Inflammatory macrophage treated with lipopolysaccharide for 1 hour (primary cell): ENCODE measurements around the gene DNAAF1.
"Not testable (repeated sequence)": the region's sequence is repeated elsewhere in the genome, so short reads cannot be mapped to it uniquely, and the experiment has no call there.

Experiments
- DNase-seq, 2 donors: peaks; one replicate each; pipeline ENCODE4 v3.0.0-alpha.2; 2020 to 2022

DNAAF1 gene

DNA sequence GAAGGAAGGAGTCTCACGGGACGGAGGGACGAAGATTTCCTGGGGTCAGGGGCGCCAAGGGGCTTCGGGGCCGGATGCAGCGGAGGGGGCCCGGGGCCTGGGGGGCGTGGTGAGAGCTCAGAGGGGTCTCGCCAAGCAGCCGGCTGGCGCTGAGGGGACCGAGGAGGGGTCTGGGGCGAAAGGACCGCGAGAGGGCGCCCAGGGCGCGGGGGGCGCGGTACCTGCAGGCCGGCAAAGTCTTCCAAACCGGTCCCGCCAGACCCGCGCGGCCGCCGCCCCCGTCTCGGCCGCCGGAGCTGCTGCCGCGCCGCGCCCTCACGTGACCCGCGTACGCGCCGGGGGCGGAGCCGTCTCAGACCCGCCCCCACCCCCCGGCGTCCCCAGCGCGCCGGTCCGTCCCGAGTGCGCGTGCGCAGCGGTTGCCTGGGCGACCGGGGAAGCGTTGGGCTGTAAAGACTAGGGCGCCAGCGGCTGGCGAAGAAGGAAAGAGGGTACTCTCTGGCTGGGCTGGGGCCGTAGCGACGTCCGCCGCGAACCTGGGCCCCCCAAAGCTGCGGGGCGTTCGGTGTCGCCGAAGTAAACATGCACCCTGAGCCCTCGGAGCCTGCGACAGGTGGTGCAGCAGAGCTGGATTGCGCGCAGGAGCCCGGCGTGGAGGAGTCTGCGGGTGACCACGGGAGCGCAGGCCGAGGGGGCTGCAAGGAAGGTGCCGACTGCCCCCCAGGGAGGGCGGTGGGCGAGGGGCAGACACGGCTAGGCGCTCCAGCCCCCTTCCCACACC, at the start of gene DNAAF1, which contains the start of gene HSDL1:
Gene DNAAF1, plus strand, starts transcription at position 450 of the 781 bp plus-strand sequence. Its CDS starts 133 bp downstream, at position 583.
Gene HSDL1, minus strand, starts transcription at position 319 of the 781 bp plus-strand sequence. CDS start 13,856 bp downstream, outside the sequence.
- DNase-seq: peak; percentile 80 to 97

DNA sequence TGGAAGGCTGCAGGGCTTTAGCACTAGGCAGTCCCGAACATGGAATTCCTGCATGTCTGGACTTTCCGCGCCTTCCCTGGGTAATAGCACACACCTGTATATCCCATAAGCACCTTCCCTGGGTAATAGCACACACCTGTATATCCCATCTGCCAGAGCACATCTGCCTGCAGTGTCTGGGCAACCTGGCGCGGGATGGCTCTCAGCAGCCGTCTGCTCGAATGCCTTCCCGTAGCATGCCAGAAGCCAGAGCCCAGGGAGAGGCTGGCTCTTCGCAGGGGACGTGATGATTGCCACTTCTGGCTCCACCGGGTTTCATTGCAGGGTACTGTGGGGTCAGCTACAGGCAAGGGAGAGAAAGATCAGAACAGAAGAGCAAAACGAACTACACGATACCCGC, 49.6 kb upstream of the DNAAF1 start:
- DNase-seq: no peak

DNA sequence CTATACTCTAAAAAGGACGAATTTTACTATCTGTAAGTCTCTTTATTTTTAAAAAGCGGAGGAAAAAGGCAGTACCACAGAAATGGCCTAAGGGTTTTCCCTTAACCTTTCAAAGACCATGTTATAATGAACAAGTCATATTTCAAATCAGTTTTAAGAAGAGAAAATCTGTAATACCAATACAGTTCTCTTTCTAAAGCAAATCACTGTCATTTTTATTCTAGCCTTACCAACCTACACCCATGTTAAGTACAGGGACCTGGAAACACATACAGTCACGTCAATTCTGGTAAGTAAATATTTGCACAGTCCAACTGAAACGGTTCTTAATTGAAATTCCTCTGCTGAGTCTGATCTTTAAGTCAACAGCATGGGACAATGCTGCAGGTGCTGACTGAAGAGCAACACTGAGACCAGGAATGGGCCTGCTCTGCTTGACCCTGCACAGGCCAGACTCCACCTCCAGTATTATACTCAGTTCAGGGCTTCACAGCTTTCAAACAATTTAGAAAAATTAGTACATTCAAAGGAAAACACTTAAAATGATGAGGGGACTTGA, 48.6 kb upstream of the DNAAF1 start:
- DNase-seq: no peak

DNA sequence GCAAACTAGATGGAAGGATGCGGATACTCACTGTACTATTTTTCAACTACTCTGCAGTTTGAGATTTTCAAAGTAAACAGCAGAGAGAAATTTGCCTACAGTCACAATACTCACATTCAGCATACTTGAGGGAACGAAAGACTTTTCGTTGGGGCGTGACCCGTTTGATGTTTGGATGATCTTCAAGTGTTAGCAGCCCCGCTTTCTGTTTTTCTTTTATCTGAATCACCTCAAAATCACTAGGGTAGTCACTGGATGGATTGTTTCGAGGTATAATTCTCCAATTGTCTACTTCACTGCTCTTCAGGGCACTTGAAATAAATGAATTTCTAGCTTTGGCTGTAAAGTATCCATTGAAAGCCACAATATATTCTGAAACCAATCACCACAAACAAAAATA, 46.2 kb upstream of the DNAAF1 start:
- no peak for DNase-seq

DNA sequence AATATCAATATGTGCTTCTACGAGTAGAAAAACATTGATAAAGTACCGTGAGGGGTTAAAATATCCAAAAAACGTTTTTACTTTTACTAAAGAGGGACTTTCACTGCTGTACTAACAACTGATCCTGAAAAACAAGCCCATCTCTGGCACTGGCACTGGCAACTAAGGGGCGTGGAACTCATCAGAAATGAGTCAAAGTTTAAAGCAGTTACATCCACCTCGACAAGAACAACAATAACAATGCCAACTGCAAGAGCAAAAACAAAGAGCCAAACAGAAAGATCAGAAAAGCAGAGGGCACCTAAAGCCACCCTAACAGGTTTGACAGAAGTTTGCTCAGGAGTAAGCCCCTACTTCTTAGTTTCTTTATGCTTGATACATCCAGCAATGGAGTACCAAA, 41.4 kb upstream of the DNAAF1 start:
- DNase-seq: no peak

DNA sequence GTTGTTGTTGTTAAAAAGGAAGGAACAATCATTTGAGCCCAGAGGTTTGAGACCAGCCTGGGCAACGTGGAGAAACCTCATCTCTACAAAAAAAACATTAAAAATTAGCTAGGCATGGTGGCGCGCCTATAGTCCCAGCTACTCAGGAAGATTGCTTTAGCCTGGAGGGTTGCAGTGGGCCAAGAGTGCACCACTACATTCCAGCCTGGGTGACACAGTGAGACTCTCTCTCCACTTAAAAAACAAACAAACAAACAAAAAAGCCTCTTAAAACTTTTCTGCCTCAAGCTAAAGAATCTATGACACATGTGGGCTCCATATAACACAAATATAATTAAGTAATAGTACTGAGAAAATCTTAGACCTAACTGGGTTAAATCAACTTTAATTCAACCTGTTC, 40.9 kb upstream of the DNAAF1 start:
- no peak for DNase-seq

DNA sequence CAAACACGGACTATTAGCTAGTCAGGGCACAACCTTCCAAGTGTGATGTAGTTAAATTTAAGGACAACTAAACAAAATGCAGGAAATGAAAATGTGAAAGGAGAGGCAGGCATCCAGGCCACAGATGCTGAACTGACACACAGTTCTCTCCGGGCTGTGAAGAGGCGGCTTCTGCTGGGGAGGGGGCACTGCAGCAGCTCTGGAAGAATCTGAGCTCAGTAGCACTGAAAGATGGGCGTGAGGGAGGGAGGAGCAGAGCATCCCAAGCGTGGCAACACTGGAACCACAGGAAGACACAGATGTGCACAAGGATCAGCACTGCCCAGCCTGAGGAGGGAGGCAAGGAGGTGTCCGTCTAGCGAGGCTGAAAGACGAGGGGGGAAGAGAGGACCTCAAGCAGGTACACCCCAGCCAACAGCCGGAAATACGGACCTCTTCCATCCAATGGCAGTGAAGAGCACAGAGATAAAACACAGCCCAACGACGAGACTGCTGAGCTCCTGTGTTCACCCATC, 39.8 kb upstream of the DNAAF1 start:
- no peak for DNase-seq

DNA sequence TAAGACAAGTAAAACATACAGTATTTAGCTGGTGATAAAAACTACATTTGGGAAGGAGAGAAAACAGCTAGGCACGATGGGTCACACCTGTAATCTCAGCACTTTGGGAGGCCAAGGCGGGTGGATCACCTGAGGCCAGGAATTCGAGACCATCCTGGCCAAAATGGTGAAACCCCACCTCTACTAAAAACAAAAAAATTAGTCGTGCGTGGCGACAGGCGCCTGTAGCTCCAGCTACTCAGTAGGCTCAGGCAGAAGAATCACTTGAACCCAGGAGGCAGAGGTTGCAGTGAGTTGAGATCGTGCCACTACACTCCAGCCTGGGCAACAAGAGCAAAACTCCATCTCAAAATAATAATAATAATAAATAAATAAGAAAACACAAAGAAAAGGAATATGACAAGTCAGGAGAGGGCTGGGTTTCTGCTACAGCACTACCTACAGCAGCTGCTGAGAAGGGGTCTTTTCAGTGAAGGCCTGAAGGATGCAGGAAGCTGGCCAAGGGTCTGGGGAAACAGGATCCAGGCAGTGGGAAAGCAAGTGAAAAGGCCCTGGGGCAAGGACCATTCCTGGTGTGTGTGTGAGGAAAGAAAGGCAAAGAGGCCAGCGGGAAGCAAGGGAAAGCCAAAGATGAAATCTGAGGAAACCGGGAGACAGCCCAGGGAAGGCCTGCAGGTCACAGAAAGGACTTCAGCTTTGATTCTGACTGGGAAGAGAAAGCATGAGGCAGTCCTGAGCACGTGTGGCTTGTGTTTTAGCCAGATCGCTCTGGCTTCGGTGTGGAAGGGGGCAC, 39.0 kb upstream of the DNAAF1 start:
- DNase-seq: no peak

DNA sequence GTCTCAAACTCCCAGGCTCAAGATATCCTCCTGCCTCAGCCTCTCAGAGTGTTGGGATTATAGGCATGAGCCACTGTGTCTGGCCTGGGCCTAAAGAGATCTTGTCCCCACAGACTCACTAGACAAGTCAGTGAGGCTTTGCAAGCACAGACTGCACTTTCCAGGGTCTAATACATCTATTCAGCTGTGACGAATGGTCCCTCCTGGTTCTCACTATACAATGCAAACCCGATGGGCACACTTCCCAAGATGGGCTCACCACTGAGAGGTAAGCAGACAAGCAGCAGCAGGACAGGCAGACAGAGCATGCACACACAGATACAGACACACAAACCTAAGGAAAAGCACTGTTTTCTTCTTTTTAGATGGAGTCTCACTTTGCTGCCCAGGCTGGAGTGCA, 37.2 kb upstream of the DNAAF1 start:
- DNase-seq: no peak

DNA sequence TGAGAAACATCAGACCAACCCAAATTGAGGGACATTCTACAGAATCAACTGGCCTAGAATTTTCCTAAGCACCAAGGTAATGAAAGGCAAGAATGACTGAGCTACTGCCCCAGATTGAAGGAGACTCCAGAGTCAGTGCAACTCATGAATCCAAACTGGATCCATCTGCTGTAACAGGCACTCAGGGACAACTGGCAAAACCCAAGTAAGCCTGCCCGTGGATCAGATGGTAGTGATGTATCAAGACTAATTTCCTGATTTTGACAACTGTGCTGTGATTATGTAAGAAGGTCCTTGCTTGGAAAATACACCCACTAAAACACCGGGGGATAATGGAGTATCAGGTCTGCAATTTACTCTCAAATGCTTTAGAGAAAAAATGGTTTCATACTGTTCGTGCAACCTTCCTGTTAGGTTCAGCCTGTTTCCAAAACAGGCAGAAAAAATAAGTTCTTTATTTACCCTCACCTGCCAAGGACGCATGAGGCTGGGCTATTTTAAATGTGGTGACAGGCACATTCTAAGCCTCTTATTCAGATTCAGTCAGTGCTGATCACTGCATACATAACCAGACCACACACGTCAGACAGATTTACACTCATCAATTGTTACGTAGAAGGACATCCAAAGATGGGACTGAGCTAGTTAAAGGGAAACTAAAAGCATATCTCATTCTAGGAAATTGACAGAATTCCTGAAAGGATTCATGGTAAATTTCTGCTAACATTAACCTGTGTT, 35.3 kb upstream of the DNAAF1 start:
- peak; percentile 17 to 41 for DNase-seq

DNA sequence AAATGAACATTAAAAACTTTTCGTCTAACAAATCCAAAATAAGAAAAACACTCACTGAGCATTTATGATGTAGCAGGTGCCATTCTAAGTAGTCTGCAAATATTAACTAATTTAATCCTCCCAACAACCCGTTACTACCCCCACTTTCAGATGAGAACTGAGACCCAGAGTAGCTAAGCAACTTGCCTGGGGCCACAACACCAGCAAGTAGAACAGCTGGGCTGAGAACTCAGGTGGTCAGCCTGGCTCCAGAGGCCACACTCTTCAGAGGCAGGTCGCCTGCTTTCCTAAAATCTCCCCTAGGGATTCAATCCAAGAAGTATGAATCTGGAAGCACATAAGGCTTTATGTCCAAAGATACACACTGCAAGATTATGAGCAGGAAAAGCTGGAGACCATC, 34.6 kb upstream of the DNAAF1 start:
- DNase-seq: no peak

DNA sequence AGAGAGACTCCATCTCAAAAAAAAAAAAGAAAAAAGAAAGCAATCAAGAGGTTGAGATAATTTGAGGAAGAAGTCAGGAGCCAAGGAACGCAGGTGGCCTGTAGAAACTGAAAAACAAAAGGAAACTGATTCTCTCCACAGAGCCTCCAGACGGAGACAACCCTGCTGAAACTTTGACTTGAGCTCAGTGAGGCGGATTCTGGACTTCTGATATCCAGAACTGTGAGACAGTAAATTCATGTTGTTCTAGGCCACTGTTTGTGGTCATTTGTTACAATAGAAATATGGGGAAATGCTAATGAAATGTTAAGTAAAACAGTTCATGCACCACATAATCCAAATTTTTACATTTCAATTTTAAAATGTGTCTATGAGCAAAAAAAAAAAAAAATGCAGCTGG, 33.6 kb upstream of the DNAAF1 start:
- DNase-seq: no peak

DNA sequence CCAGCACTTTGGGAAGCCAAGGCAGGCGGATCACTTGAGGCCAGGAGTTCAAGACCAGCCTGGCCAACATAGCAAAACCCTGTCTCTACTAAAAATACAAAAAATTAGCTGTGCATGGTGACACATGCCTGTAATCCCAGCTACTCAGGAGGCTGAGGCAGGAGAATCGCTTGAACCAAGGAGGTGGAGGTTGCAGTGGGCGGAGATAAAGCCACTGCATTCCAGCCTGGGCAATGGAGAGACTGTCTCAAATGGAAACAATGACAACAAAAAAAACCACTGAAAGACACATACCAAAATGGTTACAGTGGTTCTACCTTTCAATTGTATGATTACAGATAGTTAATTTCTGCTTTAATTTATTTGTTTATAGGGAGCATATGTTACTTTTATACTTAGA, 33.2 kb upstream of the DNAAF1 start:
- not testable (repeated sequence) for DNase-seq

DNA sequence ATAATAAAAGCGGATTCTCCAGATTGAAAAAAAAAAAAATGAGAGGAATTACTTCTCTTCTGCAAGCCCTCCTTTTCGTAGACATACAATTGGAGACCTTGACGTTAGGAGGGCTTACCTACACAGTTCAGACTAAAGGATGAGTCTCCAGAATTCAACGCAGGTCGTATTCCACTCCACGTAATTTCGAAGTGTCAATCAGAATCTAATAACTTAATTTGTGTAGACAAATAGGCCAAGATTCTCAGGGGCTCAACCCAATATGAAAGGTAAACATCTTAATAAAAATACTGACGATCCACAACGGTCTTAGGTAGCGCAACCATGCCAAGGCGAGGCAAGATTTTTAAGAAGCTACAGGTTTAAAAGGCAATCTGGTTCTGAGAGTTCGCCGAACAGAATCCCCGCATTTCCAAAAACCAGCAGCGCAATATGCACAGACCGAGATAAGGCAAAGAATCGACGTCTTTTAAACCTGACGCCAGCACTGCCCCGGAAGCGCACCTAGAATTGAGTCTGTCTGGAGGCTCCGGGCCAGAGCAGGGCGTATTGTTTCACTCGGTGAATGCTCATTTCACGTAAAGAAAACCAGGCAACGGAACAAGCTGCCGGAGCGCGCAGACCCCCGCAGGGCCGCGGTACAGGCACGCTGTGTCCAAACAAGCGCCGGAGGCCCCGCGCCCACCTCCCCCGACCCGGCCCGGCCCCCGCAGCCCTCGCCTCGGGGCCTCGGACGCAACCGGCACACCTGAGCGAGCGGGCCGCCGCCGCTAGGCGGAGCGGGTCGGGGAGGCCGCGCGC, 29.0 kb upstream of the DNAAF1 start:
- peak; percentile 17 to 36 for DNase-seq

DNA sequence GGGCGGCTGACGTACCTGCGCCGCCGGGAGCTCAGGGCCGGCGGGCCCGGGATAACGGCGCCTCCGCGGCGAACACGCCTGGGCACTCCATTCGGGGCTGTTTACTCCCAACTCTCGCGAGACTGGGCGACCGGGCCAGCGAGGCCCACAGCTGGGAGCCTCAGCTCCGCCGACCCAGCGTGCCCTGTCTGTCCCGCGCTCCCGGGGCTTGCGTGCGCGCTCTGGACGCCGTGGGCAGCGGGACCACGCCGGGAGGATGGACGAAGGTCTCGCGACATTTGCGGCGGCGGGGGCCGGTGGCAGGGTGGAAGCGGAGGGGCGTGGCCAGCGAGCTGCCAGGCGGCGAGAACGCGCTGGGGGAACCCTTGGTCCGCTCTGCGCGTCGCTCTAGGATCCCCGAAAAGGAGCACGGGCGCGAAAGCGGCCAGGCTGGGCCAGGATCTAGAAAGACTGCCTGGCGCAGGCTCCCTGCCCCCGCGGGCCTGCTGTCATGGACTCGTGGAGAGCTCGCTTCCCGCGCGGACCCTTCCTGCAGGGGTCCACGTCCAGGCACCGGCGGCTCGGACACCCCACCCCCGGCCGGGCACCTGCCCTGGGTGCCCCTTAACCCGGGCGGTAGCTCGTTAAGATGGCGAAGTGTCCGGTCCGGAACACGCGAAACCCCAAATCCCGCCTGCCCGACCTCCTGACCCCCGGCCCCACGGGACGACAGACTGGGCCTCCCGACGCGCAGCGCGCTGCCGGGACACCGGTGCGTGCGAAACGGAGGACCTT, 28.2 kb upstream of the DNAAF1 start, which contains the start of gene MBTPS1:
Gene MBTPS1, minus strand, starts transcription at position 223 of the 774 bp plus-strand sequence. CDS start 15,159 bp downstream, outside the sequence.
- peak; percentile 98 to 99 for DNase-seq

DNA sequence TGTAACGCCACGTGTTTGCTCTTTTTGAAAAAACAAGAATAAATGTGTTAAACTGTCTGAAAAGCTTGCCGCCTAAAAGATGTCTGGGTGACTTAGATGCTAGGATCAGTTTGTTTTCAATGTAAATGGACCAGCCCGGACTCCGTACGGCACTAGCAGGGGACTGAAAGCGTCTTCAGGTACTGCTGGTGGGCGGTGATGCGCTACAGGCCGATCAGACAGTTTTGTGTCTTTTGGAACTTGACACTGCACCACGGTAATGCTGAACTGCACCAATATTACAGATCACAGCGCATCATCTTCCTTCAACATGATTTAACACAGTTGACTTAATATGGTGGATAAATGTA, 27.6 kb upstream of the DNAAF1 start:
- DNase-seq: no peak

DNA sequence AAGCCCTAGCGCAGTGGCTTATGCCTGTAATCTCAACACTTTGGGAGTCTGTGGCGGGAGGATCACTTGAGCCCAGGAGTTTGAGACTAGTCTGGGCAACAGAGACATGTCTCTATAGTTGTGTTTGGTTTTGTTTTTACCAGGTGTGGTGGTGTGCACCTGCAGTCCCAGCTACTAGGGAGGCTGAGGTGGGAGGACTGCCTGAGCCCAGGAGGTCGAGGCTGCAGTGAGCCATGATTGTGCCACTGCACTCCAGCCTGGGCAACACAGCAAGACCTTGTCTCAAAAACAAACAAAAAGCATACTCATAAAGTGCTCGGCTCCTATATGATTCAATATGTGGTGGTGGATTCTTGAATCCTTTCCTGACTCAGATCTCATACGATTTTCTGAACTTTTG, 26.8 kb upstream of the DNAAF1 start:
- DNase-seq: not testable (repeated sequence)

DNA sequence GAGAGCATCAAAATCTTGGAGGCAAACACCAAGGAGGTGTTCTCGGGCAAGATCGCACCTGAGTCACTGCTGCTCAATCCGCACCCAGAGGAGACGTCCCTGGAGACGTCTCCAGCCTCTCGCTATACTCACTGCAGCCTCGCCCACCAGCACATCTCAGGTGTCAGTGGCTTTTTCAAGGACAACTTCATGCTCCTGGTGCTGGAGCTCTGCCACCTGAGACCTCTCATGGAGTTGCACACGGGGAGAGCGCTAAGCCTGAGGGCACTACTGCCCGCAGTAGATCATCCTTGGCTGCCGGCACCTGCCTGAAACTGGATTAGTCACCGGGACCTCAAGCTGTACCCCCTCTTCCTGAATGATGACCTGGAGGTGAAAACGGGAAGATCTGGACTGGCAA, 25.7 kb upstream of the DNAAF1 start:
- DNase-seq: no peak

DNA sequence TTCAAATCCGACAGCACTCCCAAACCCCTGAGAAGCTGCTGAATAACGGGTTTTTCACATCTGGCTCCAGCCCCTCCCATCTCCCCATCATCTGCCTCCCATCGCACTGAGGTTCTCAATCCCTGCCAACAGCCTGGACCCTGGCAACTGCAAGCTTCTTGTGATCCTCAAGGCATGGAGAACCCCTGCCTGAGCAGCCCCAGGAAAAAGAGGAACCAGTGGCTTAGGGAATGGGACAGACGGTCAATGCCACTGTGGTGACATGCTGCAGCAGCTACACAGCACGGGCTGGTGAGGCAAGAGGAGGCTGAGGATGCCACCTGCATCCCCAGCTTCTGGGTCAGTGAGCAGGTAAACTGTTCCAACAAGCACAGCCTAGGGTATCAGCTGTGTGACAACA, 25.1 kb upstream of the DNAAF1 start:
- DNase-seq: no peak

DNA sequence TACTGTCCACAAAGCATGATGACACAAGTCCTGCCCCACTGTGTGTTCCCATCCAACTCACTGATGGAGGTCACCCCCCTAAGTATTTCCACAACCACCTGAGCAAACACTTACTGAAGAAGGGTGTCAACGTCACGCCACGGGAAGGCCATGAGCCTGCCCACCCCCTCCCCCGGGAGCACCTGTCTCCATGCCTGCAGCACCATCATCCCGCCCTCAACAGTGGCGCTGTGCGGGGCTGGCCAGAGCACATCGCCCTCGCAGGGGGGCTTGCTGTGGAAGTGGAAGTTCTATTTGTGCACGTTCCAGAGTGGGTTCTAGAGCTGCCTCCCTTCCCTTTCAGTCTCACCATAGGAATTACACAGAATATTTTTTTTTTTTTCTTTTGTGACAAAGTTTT, 24.1 kb upstream of the DNAAF1 start:
- DNase-seq: no peak
